Neural crest cell (in vitro differentiated cells): ENCODE data around the gene SPATA13. TPM values are rescaled to one million over a fixed set of nuclear protein-coding genes. Genes with fewer than 3 reads are reported as not detected.

ENCODE experiments used
- DNase-seq: peaks from one replicate; pipeline ENCODE4 v3.0.0; 2021; ENCODE audit warnings: low read depth, mixed read lengths, low spot score
- H3K27ac Mint-ChIP-seq: one replicate; pipeline ENCODE4 v1.8.0; 2021; ENCODE audit warnings: mild to moderate bottlenecking, mixed read lengths; ENCODE audit not compliant: unreplicated experiment
- H3K27me3 Mint-ChIP-seq: 2 replicates; pipeline ENCODE4 v1.8.0; 2021; ENCODE audit warnings: low read depth, mild to moderate bottlenecking, mixed read lengths
- H3K36me3 Mint-ChIP-seq: 2 replicates; pipeline ENCODE4 v1.8.0; 2021; ENCODE audit warnings: low read depth, mild to moderate bottlenecking, mixed read lengths
- H3K4me1 Mint-ChIP-seq: 2 replicates; pipeline ENCODE4 v1.8.0; 2021; ENCODE audit warnings: mixed read lengths
- H3K4me3 Mint-ChIP-seq: one replicate; pipeline ENCODE4 v1.8.0; 2021; ENCODE audit warnings: mild to moderate bottlenecking, mixed read lengths
- H3K9me3 Mint-ChIP-seq: 2 replicates; pipeline ENCODE4 v1.8.0; 2021; ENCODE audit warnings: mixed read lengths
- CTCF ChIP-seq: fragments of 200-600 bp; sonication (generic); conservative IDR thresholded peaks from 2 replicates; pipeline ENCODE4 v1.5.0; 2021; ENCODE audit warnings: antibody characterized with exemption, mild to moderate bottlenecking
- total RNA-seq: library from RNA; stranded (reverse); gene quantifications from 2 replicates; pipeline ENCODE4 v1.2.1, GENCODE V29; 2021

Gene SPATA13
- total RNA-seq, 1 donor from 2014 or later: 45.8 TPM

GRCh38 chr13:24185591-24186232 is 25.2 kb downstream of the SPATA13 start:
- no peak for TF ChIP-seq CTCF
- no peak overlapping the region for H3K27ac Mint-ChIP-seq
- no peak overlapping the region for H3K4me3 Mint-ChIP-seq
- peaks cover 14% of the 10 kb centered on the region for H3K9me3 Mint-ChIP-seq
- no peaks in the 10 kb centered on the region for H3K27me3 Mint-ChIP-seq
- DNase-seq: no peak
- peaks cover 28% of the 10 kb centered on the region for H3K36me3 Mint-ChIP-seq
- H3K4me1 Mint-ChIP-seq: peaks cover 63% of the 10 kb centered on the region

- peaks cover 14% of the 10 kb centered on the region for H3K9me3 Mint-ChIP-seq
- H3K27me3 Mint-ChIP-seq: no peaks in the 10 kb centered on the region
- H3K27ac Mint-ChIP-seq: no peak overlapping the region
- peaks cover 30% of the 10 kb centered on the region for H3K36me3 Mint-ChIP-seq
- TF ChIP-seq CTCF: no peak
- H3K4me3 Mint-ChIP-seq: no peak overlapping the region
- DNase-seq: no peak
- H3K4me1 Mint-ChIP-seq: peaks cover 60% of the 10 kb centered on the region
Measured at GRCh38 chr13:24187185-24187584, 26.7 kb downstream of the SPATA13 start.

GRCh38 chr13:24192057-24192810 is 31.7 kb downstream of the SPATA13 start:
- peak overlapping the region; percentile 37 for H3K27ac Mint-ChIP-seq

GRCh38 chr13:24192811-24193162 is 32.3 kb downstream of the SPATA13 start:
- no peak overlapping the region for H3K4me3 Mint-ChIP-seq
- TF ChIP-seq CTCF: no peak
- no peak for DNase-seq
- peaks cover 12% of the 10 kb centered on the region for H3K9me3 Mint-ChIP-seq
- peak overlapping the region; percentile 37 for H3K27ac Mint-ChIP-seq
- no peaks in the 10 kb centered on the region for H3K27me3 Mint-ChIP-seq
- H3K36me3 Mint-ChIP-seq: peaks cover 27% of the 10 kb centered on the region
- H3K4me1 Mint-ChIP-seq: peaks cover 12% of the 10 kb centered on the region

More at GRCh38 chr13:24192057-24192810, 31.7 kb downstream of the SPATA13 start:
- no peak for DNase-seq
- no peaks in the 10 kb centered on the region for H3K27me3 Mint-ChIP-seq
- no peak overlapping the region for H3K4me3 Mint-ChIP-seq
- peaks cover 17% of the 10 kb centered on the region for H3K4me1 Mint-ChIP-seq
- H3K36me3 Mint-ChIP-seq: peaks cover 30% of the 10 kb centered on the region
- no peak for TF ChIP-seq CTCF
- H3K9me3 Mint-ChIP-seq: peaks cover 14% of the 10 kb centered on the region

GRCh38 chr13:24194447-24194846 is 33.9 kb downstream of the SPATA13 start:
- Mint-ChIP-seq H3K27me3 (no peaks in the 10 kb centered on the region), H3K4me1 (peaks cover 22% of the 10 kb centered on the region), H3K27ac (no peak overlapping the region), H3K9me3 (peaks cover 2% of the 10 kb centered on the region), H3K36me3 (peaks cover 17% of the 10 kb centered on the region), H3K4me3 (no peak overlapping the region)
- DNase-seq: no peak
- TF ChIP-seq CTCF: no peak
